Ectodermal cell (in vitro differentiated cells): ENCODE measurements around the gene TNFAIP8L2.
A peak's percentile ranks its signal among the peaks of the same experiment; 100 is the strongest.

ENCODE experiments used
- H3K27ac ChIP-seq: 2 replicates; pipeline ENCODE4 v1.7.0; 2013; ENCODE audit warnings: mild to moderate bottlenecking, low read depth, low read length; ENCODE audit not compliant: insufficient read depth, poor library complexity, severe bottlenecking
- H3K27me3 ChIP-seq: 2 replicates; pipeline ENCODE4 v1.7.0; 2013; ENCODE audit warnings: mild to moderate bottlenecking, low read length; ENCODE audit not compliant: insufficient read depth, control insufficient read depth, poor library complexity, severe bottlenecking
- H3K36me3 ChIP-seq: one replicate; pipeline ENCODE4 v1.7.0; 2013; ENCODE audit warnings: low read length; ENCODE audit not compliant: control insufficient read depth, insufficient read depth
- H3K4me1 ChIP-seq: one replicate; pipeline ENCODE4 v1.7.0; 2013; ENCODE audit warnings: low read length; ENCODE audit not compliant: control insufficient read depth, insufficient read depth
- H3K4me3 ChIP-seq: 2 replicates; pipeline ENCODE4 v1.7.0; 2013; ENCODE audit warnings: low read depth, low read length, control low read depth; ENCODE audit not compliant: insufficient read depth
- H3K9me3 ChIP-seq: 2 replicates; pipeline ENCODE4 v1.7.0; 2013; ENCODE audit warnings: mild to moderate bottlenecking, low read length, moderate library complexity; ENCODE audit not compliant: control insufficient read depth
- WGBS, 2 experiments: methylation state at CpG; one replicate each; pipeline ENCODE4 v1.1.7; 2013; ENCODE audit warnings: missing lambda C conversion rate in 2 of 2; 5-methylcytosine and 5-hydroxymethylcytosine counted together

The TNFAIP8L2 gene

DNA sequence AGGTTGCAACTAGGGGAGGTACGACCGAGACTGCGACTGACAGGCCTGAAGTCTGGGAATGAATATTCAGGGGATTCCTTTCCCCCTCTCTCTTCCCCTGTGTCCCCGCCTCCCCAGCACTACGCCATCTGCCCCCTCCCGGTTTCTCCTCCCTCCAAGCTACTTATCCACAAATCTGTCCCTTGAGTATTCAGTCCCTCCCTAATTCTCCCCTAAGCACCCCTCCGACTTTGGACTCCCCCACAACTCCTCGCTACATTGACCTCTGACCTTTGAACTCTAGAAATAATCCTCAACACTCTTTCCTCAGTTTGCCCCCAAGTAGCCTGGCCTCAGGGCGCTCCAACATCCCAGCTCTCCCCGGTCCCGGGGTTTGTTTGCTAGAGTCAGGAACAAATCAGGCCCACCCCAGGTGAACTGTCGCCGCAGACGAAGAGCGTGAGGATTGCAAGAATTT, 8.9 kb downstream of the TNFAIP8L2 start:
- no peaks in the 10 kb centered on the region for H3K9me3 ChIP-seq
- peak overlapping the region; percentile 95 for H3K4me3 ChIP-seq
- 3% methylated on average over 15 of the region's 15 CpGs for WGBS, 2 experiments
- H3K27me3 ChIP-seq, result no peaks in the 10 kb centered on the region
- peaks cover 7% of the 10 kb centered on the region for H3K36me3 ChIP-seq
- H3K4me1 ChIP-seq, result peaks cover 16% of the 10 kb centered on the region
- peak overlapping the region; percentile 72 for H3K27ac ChIP-seq

- WGBS, 2 experiments, result 0% methylated on average over 38 of the region's 38 CpGs
- no peaks in the 10 kb centered on the region for H3K9me3 ChIP-seq
- peaks cover 16% of the 10 kb centered on the region for H3K4me1 ChIP-seq
- no peaks in the 10 kb centered on the region for H3K27me3 ChIP-seq
- peak within 1 kb of the TSS; percentile 72 for H3K27ac ChIP-seq
- peak within 1 kb of the TSS; percentile 95 for H3K4me3 ChIP-seq
- H3K36me3 ChIP-seq, result peaks cover 7% of the 10 kb centered on the region
Measured at GRCh38 chr1:151165738-151166504, 9.5 kb downstream of the TNFAIP8L2 start, which contains the start of the genes LYSMD1 and SCNM1. LYSMD1 (minus strand) TSS chr1:151165902; CDS start chr1:151165258, 644 bp downstream. SCNM1 (plus strand) TSS chr1:151166144; CDS start chr1:151166153, 9 bp downstream.

GRCh38 chr1:151166505-151166956, 10.1 kb downstream of the TNFAIP8L2 start:
- Histone ChIP-seq H3K27me3 (no peaks in the 10 kb centered on the region), H3K9me3 (no peaks in the 10 kb centered on the region), H3K27ac (peak overlapping the region; percentile 60), H3K4me1 (peaks cover 16% of the 10 kb centered on the region), H3K4me3 (peak overlapping the region; percentile 95), H3K36me3 (peaks cover 4% of the 10 kb centered on the region)
- WGBS, 2 experiments, result 8 to 10% methylated on average over 15 of the region's 15 CpGs

DNA sequence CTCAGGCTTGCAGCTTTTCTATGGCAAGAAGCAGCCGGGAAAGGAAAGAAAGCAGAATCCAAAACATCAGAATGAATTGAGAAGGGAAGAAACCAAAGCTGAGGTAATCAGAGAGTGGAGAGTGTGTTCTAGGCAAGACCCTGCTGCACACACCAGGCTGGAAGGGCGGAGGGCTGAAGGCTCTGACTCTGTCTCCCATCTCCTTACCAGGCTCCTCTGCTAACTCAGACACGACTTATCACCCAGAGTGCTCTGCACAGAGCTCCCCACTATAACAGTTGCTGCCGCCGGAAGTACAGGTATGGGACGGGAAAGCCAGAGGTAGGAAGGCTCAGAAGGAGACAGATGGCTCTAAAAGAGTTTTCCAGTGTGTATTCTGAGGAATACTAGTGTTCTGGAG, 10.7 kb downstream of the TNFAIP8L2 start:
- Histone ChIP-seq H3K27me3 (no peaks in the 10 kb centered on the region), H3K4me3 (peak overlapping the region; percentile 95), H3K9me3 (no peaks in the 10 kb centered on the region), H3K27ac (no peak overlapping the region), H3K4me1 (peaks cover 16% of the 10 kb centered on the region), H3K36me3 (no peaks in the 10 kb centered on the region)
- WGBS, 2 experiments, result 95% methylated on average over 6 of the region's 6 CpGs

DNA sequence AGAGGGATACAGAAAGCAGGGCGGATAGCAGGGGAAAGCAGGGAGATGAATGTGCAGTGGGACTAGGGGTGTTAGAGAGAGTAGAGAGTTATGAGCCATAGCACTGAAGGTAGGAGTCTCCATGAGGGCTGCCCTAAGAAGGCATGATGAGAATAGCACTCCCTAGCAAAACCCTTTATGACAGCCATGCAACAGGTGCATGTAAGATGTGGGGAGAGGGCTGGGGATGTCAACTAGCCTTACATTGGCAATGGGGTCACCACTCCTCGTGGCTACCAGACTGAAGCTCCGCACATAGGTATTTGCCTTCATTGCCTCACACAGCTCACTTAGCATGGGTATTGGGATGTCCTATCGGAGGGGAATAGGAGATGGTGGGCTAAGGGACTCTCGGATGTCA, 14.7 kb downstream of the TNFAIP8L2 start:
- no peak overlapping the region for H3K4me3 ChIP-seq
- no peak overlapping the region for H3K27ac ChIP-seq
- no peaks in the 10 kb centered on the region for H3K9me3 ChIP-seq
- peaks cover 5% of the 10 kb centered on the region for H3K4me1 ChIP-seq
- 83 to 93% methylated on average over 4 to 5 of the region's 5 CpGs for WGBS, 2 experiments
- no peaks in the 10 kb centered on the region for H3K27me3 ChIP-seq
- H3K36me3 ChIP-seq, result peaks cover 7% of the 10 kb centered on the region

DNA sequence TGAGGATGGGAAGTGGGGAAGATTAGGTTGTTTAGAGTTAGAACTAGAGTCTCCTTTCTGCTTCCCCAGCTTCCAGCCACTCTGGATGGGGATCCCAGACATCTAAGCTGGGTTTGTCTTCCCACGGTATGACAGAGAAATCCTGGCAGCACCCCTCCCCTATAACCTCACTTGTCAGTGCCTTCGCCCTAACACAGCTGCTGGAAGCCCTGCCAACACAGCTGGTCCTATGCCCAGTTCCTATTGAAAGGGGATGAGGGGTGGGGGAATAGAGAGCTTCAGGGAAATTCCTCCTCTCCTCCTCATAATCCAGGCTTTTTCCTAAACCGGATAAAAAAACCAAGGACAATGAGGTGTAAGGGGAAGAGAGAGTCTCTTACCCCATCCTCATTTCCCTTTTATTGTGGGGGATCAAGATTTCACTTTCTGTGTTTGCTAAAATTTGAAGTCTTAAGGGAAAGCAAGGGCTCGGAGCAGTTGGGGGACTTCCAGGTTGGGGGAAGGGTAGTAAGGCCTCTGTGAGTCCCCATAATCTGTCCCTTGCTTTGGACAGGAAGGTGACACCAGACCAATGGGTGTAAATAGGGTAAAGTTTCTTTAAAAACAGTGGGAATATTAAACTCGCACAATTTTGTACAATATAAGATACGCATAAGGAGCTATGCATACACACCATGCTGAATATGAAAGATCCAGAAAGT, 18.7 kb downstream of the TNFAIP8L2 start:
- H3K27ac ChIP-seq, result no peak overlapping the region
- 95 to 99% methylated on average over 4 to 5 of the region's 6 CpGs for WGBS, 2 experiments
- no peak overlapping the region for H3K4me3 ChIP-seq
- H3K9me3 ChIP-seq, result no peaks in the 10 kb centered on the region
- no peaks in the 10 kb centered on the region for H3K27me3 ChIP-seq
- no peaks in the 10 kb centered on the region for H3K4me1 ChIP-seq
- H3K36me3 ChIP-seq, result peaks cover 24% of the 10 kb centered on the region

DNA sequence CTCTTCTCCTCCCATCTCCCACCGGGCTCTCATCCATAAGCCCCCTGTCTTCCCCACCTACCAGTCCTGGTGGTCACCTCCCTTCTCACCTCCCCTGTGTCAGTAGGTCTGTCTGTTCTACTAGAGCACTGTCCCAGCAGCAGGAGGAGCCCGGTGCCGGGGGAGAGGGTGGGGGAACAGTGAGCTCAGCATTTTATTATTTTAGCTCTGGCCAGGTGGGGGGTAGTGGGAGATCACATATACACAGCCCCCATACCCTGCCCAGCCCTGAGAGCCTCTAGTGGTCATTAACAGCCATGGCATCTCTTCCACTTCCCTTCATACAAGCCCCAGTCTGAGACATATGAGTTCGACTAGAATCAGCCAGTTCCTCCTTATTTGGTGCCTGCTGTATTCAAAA, 19.4 kb downstream of the TNFAIP8L2 start, which contains the start of gene TMOD4:
TSS of gene TMOD4 (minus strand) at position 119 of the 400 bp plus-strand sequence. CDS start 1,106 bp downstream, outside the sequence.
- Histone ChIP-seq H3K4me3 (no peak within 1 kb of the TSS), H3K4me1 (no peaks in the 10 kb centered on the region), H3K36me3 (peaks cover 28% of the 10 kb centered on the region), H3K27me3 (no peaks in the 10 kb centered on the region), H3K9me3 (no peaks in the 10 kb centered on the region), H3K27ac (peak within 1 kb of the TSS; percentile 6)
- 89% methylated on average over 2 to 4 of the region's 4 CpGs for WGBS, 2 experiments

- Histone ChIP-seq H3K27ac (peak overlapping the region; percentile 6), H3K36me3 (peaks cover 34% of the 10 kb centered on the region), H3K9me3 (no peaks in the 10 kb centered on the region), H3K27me3 (no peaks in the 10 kb centered on the region), H3K4me1 (no peaks in the 10 kb centered on the region), H3K4me3 (no peak overlapping the region)
- WGBS, 2 experiments, result 95% methylated on average over 17 of the region's 17 CpGs
Measured at GRCh38 chr1:151176514-151177045, 20.1 kb downstream of the TNFAIP8L2 start.

- Histone ChIP-seq H3K27ac (no peak overlapping the region), H3K9me3 (no peaks in the 10 kb centered on the region), H3K27me3 (no peaks in the 10 kb centered on the region), H3K4me1 (peaks cover 10% of the 10 kb centered on the region), H3K36me3 (peaks cover 44% of the 10 kb centered on the region), H3K4me3 (no peak overlapping the region)
- 95 to 97% methylated on average over 9 to 10 of the region's 10 CpGs for WGBS, 2 experiments
Measured at GRCh38 chr1:151184211-151184610, 27.8 kb downstream of the TNFAIP8L2 start.

- WGBS, 2 experiments, result 100% methylated on average over 1 of the region's 1 CpG; no CpG with 5 or more reads in 1 of the 2 experiments
- Histone ChIP-seq H3K9me3 (no peaks in the 10 kb centered on the region), H3K27ac (no peak overlapping the region), H3K4me3 (no peak overlapping the region), H3K4me1 (peaks cover 10% of the 10 kb centered on the region), H3K36me3 (peaks cover 30% of the 10 kb centered on the region), H3K27me3 (no peaks in the 10 kb centered on the region)
Measured at GRCh38 chr1:151187205-151187604, 30.8 kb downstream of the TNFAIP8L2 start.
